HepG2 (cell line): ENCODE results near the gene GPR37L1. TPM values are rescaled to one million over a fixed set of nuclear protein-coding genes. Genes with fewer than 3 reads are reported as not detected.

Experiments
- ATAC-seq: fragments of 200-7000 bp; cut with Tn5 transposase; 3 replicates; pipeline ENCODE4 v1.9.1; 2020; ENCODE audit warnings: mild to moderate bottlenecking, moderate library complexity
- BruUV-seq: library from RNA; stranded (reverse); fragments of 400-500 nt; replicated peaks from 2 replicates; lab custom pipeline; 2021; lab: Mats Ljungman, UMichigan
- CTCF ChIA-PET: fragments of 300-600 bp; formaldehyde crosslinking; extraction: SDS; loops from one replicate; lab custom pipeline; 2021; ENCODE audit warnings: low total read pairs, inconsistent platforms, low intra/inter-chr PET ratio; lab: Yijun Ruan, JAX
- POLR2A ChIA-PET: fragments of 350-600 bp; sonication (Branson Sonifier 250); formaldehyde crosslinking; loops from one replicate; lab custom pipeline; 2020; ENCODE audit warnings: antibody characterized with exemption, inconsistent platforms; lab: Yijun Ruan, JAX
- DNase-seq: peaks from one replicate; pipeline ENCODE4 v3.0.0-alpha.2; 2015; ENCODE audit warnings: low spot score
- FAIRE-seq: peaks from 3 replicates; lab custom pipeline; 2011; peaks lifted over from hg19 to GRCh38; lab: Jason Lieb, UNC
- H2AFZ ChIP-seq: one replicate; pipeline ENCODE4 v1.6.1; 2011; ENCODE audit warnings: low read length, inconsistent platforms
- H3K27ac ChIP-seq: fragments of 300-600 bp; 3 replicates; pipeline ENCODE4 v1.8.0; 2011; ENCODE audit warnings: mixed run types, mild to moderate bottlenecking, mixed read lengths, low read length, inconsistent platforms; ENCODE audit not compliant: insufficient read depth; ENCODE audit errors: extremely low read length
- H3K27me3 ChIP-seq, 2 experiments: fragments of 200-600 bp in 1 of 2; 2 replicates in 1 of 2; 3 replicates in 1 of 2; pipeline versions ENCODE4 v1.6.0 to v1.8.0; 2011; ENCODE audit warnings: low read length in 2 of 2, mild to moderate bottlenecking in 2 of 2, moderate library complexity in 2 of 2, inconsistent platforms in 1 of 2; ENCODE audit not compliant: insufficient read depth in 2 of 2, control insufficient read depth in 1 of 2
- H3K36me3 ChIP-seq, 2 experiments: fragments of 200-600 bp in 1 of 2; replicated peaks in 1 of 2; 2 replicates in 1 of 2; 3 replicates in 1 of 2; pipeline versions ENCODE4 v1.5.1 to v1.8.0; 2011; ENCODE audit warnings: low read length in 2 of 2, inconsistent platforms in 1 of 2; ENCODE audit not compliant: insufficient read depth in 2 of 2, control insufficient read depth in 1 of 2
- H3K4me1 ChIP-seq: 2 replicates; pipeline ENCODE4 v1.5.1; 2012; ENCODE audit warnings: low read length, inconsistent platforms; ENCODE audit not compliant: insufficient read depth
- H3K4me2 ChIP-seq: 2 replicates; pipeline ENCODE4 v1.6.0; 2011; ENCODE audit warnings: low read depth, low read length, inconsistent platforms
- H3K4me3 ChIP-seq, 3 experiments: fragments of 200-600 bp in 1 of 3; sonication (generic), shearing (Covaris generic) in 1 of 3; replicated peaks in 1 of 3; 2 replicates each; pipeline ENCODE4 v1.5.1; 2011 to 2016; ENCODE audit warnings: low read length in 3 of 3, inconsistent platforms in 2 of 3, low read depth in 2 of 3, mild to moderate bottlenecking in 2 of 3, control low read depth in 1 of 3, mixed read lengths in 1 of 3; ENCODE audit not compliant: insufficient read depth in 1 of 3
- H3K79me2 ChIP-seq: one replicate; pipeline ENCODE4 v1.6.1; 2011; ENCODE audit warnings: low read length, inconsistent platforms; ENCODE audit not compliant: insufficient read depth
- H3K9ac ChIP-seq: 2 replicates; pipeline ENCODE4 v1.6.0; 2011; ENCODE audit warnings: mild to moderate bottlenecking, low read depth, low read length, inconsistent platforms; ENCODE audit not compliant: insufficient read depth
- H3K9me3 ChIP-seq: 2 replicates; pipeline ENCODE4 v1.5.1; 2012; ENCODE audit warnings: mild to moderate bottlenecking, low read length
- H4K20me1 ChIP-seq: 2 replicates; pipeline ENCODE4 v1.6.0; 2011; ENCODE audit warnings: inconsistent platforms, mild to moderate bottlenecking, low read length, moderate library complexity; ENCODE audit not compliant: insufficient read depth
- CAMTA2 ChIP-seq: sonication (generic); formaldehyde crosslinking; IDR thresholded peaks from 2 replicates; pipeline ENCODE4 v1.4.0; 2020; ENCODE audit warnings: mild to moderate bottlenecking, missing genetic modification reagents, borderline replicate concordance
- DDIT3 ChIP-seq: sonication (generic); formaldehyde crosslinking; IDR thresholded peaks from 2 replicates; pipeline ENCODE4 v1.4.0; 2020; ENCODE audit warnings: mild to moderate bottlenecking, missing genetic modification reagents
- DMAP1 ChIP-seq: IDR thresholded peaks from 2 replicates; pipeline ENCODE4 v1.6.1; 2016
- DZIP1 ChIP-seq: sonication (generic); formaldehyde crosslinking; IDR thresholded peaks from 2 replicates; pipeline ENCODE4 v1.5.0; 2020; ENCODE audit warnings: mild to moderate bottlenecking, missing genetic modification reagents
- NFIB ChIP-seq: sonication (generic); formaldehyde crosslinking; IDR thresholded peaks from 2 replicates; pipeline ENCODE4 v1.9.0; 2021; ENCODE audit warnings: missing genetic modification reagents, mild to moderate bottlenecking, borderline replicate concordance
- NFKB2 ChIP-seq: sonication (generic); formaldehyde crosslinking; IDR thresholded peaks from 2 replicates; pipeline ENCODE4 v1.4.0; 2020; ENCODE audit warnings: missing genetic modification reagents, borderline replicate concordance
- NFRKB ChIP-seq: fragments of 450-650 bp; IDR thresholded peaks from 2 replicates; pipeline ENCODE4 v1.6.1; 2017
- NFYC ChIP-seq: IDR thresholded peaks from 2 replicates; pipeline ENCODE4 v1.6.1; 2016; ENCODE audit warnings: missing genetic modification reagents, missing compliant biosample characterization
- PPARG ChIP-seq: conservative IDR thresholded peaks from 2 replicates; pipeline ENCODE4 v1.6.1; 2016; ENCODE audit warnings: missing biosample characterization, missing genetic modification reagents
- RAD21 ChIP-seq: fragments of 450-650 bp; formaldehyde crosslinking; IDR thresholded peaks from 2 replicates; pipeline ENCODE4 v1.5.0; 2020; ENCODE audit warnings: mild to moderate bottlenecking
- RARA ChIP-seq: IDR thresholded peaks from 2 replicates; pipeline ENCODE4 v1.6.1; 2016; ENCODE audit warnings: missing genetic modification reagents, missing compliant biosample characterization
- RFX1 ChIP-seq: fragments of 450-650 bp; IDR thresholded peaks from 2 replicates; pipeline ENCODE4 v1.6.1; 2017
- ZNF205 ChIP-seq: IDR thresholded peaks from 2 replicates; pipeline ENCODE4 v1.6.1; 2018; ENCODE audit warnings: missing biosample characterization, missing genetic modification reagents
- ZNF572 ChIP-seq: sonication (generic); formaldehyde crosslinking; IDR thresholded peaks from 2 replicates; pipeline ENCODE4 v1.5.1; 2020; ENCODE audit warnings: mild to moderate bottlenecking, missing genetic modification reagents
- ZSCAN20 ChIP-seq: sonication (generic); formaldehyde crosslinking; IDR thresholded peaks from 2 replicates; pipeline ENCODE4 v1.4.0; 2020; ENCODE audit warnings: missing genetic modification reagents, mild to moderate bottlenecking, borderline replicate concordance
- WGBS: methylation state at CpG from one replicate; pipeline ENCODE4 v1.1.6; 2017; ENCODE audit warnings: low lambda C conversion rate; 5-methylcytosine and 5-hydroxymethylcytosine counted together
- in situ Hi-C: cut with HindIII; loops from 2 replicates; pipeline ENCODE4 v1.10.0; 2017; ENCODE audit warnings: low pct_unique_long_range_greater_than_20kb; ENCODE audit not compliant: extremely low pct_ligation_motif_present
- intact Hi-C: fragments of 100-400 bp; cut with micrococcal nuclease; formaldehyde crosslinking; loops from one replicate; pipeline ENCODE4 v1.10.0; 2022; ENCODE audit not compliant: unreplicated experiment
- polyA plus RNA-seq, 8 experiments: library from polyadenylated mRNA; depleted of rRNA in 3 of 8; stranded (reverse) in 7 of 8; unstranded in 1 of 8; fragments of >200 nt; fragmentation: Illumina TruSeq in 4 of 8; extraction: Trizol in 4 of 8; gene quantifications; 2 replicates each; pipeline versions ENCODE4 v1.2.1 to v1.2.3, GENCODE V29; 2011 to 2016; ENCODE audit warnings: low read depth in 4 of 8, missing spikeins in 1 of 8, mixed read lengths in 1 of 8; ENCODE audit not compliant: insufficient read depth in 1 of 8
- total RNA-seq, 5 experiments: library from RNA; depleted of rRNA; stranded (reverse); fragments of >200 nt; fragmentation: Illumina TruSeq; extraction: Trizol; gene quantifications; 2 replicates each; pipeline ENCODE4 v1.2.3, GENCODE V29; 2016; ENCODE audit warnings: low read depth in 1 of 5

The GPR37L1 gene
- total and polyA plus RNA-seq, 2 of the 13 experiments (the other 11 are each of a cell fraction or from before 2014, with no cell fraction given) = 0.13 TPM; not detected in 1

- intact Hi-C loops = no loop called here
- WGBS = 1% methylated on average over 8 of the region's 13 CpGs
- DNase-seq (no peak), FAIRE-seq (no peak)
- H3K36me3 ChIP-seq = no peaks in the 10 kb centered on the region
- POLR2A ChIA-PET = interaction anchor here (2.0 to 4.0 kb wide), 2 partner anchors 22 to 97 kb away, joined by 11 to 22 read pairs; partner anchors contain the start of gene ELF3
- H2AFZ ChIP-seq = no peak overlapping the region
- BruUV-seq = no TSS peak
- no peaks in the 10 kb centered on the region for H3K79me2 ChIP-seq
- TF ChIP-seq RFX1 (peak; percentile 56; the same call in 1 of the 2 replicates), ZSCAN20 (CRISPR knock-in tag) (no peak), RARA (CRISPR knock-in tag) (0 out of 2 replicates have a peak, but pooled peaks have one; percentile 12), PPARG (no peak)
- TF ChIP-seq, all 625 proteins: peak for 2
- H3K9me3 ChIP-seq = no peaks in the 10 kb centered on the region
- in situ Hi-C loops = no loop called here
- peak; percentile 29 for ATAC-seq
- peak overlapping the region; percentile 16; the same call in 1 of the 2 replicates for H3K4me2 ChIP-seq
- H3K27ac ChIP-seq = no peak overlapping the region
- peaks cover 3 to 5% of the 10 kb centered on the region in 2 experiments; a peak in 2 of 5 replicates for H3K27me3 ChIP-seq
- CTCF ChIA-PET = no interaction called here
- H3K4me1 ChIP-seq = peaks cover 62% of the 10 kb centered on the region
- no peak overlapping the region for H3K4me3 ChIP-seq
- H4K20me1 ChIP-seq = no peaks in the 10 kb centered on the region
- H3K9ac ChIP-seq = no peak overlapping the region
Observed at GRCh38 chr1:202107801-202108731, 14.7 kb upstream of the GPR37L1 start.

- FAIRE-seq (no peak), DNase-seq (no peak), ATAC-seq (no peak)
- no peak overlapping the region for H3K4me3 ChIP-seq
- H3K79me2 ChIP-seq = no peaks in the 10 kb centered on the region
- BruUV-seq = no TSS peak
- H3K4me1 ChIP-seq = peaks cover 80% of the 10 kb centered on the region
- no peak overlapping the region for H3K27ac ChIP-seq
- intact Hi-C loops = loop anchor here (10.0 kb wide), 1 partner anchor 216 kb away; no protein-coding TSS in a partner anchor
- POLR2A ChIA-PET = no interaction called here
- H3K4me2 ChIP-seq = no peak overlapping the region
- peaks cover 3 to 5% of the 10 kb centered on the region in 2 experiments; a peak in 2 of 5 replicates for H3K27me3 ChIP-seq
- H3K9ac ChIP-seq = no peak overlapping the region
- no peaks in the 10 kb centered on the region for H4K20me1 ChIP-seq
- no peaks in the 10 kb centered on the region for H3K9me3 ChIP-seq
- no peaks in the 10 kb centered on the region for H3K36me3 ChIP-seq
- CTCF ChIA-PET = no interaction called here
- H2AFZ ChIP-seq = no peak overlapping the region
- 40% methylated on average over 3 of the region's 3 CpGs for WGBS
- in situ Hi-C loops = no loop called here
- TF ChIP-seq DDIT3 (CRISPR knock-in tag) = no peak
- TF ChIP-seq ZNF205 (CRISPR knock-in tag) = no peak
- TF ChIP-seq NFKB2 (CRISPR knock-in tag) = no peak
- no peak for TF ChIP-seq DMAP1 (CRISPR knock-in tag)
- TF ChIP-seq RAD21 (CRISPR knock-in tag) = no peak
- no peak for TF ChIP-seq ZNF572 (CRISPR knock-in tag)
- no peak for TF ChIP-seq NFYC (CRISPR knock-in tag)
- no peak for TF ChIP-seq DZIP1 (CRISPR knock-in tag)
- TF ChIP-seq NFRKB = no peak
- TF ChIP-seq CAMTA2 (CRISPR knock-in tag) = no peak
- no peak for TF ChIP-seq NFIB (CRISPR knock-in tag)
Observed at GRCh38 chr1:202110977-202111376, 11.7 kb upstream of the GPR37L1 start.
